PC-3 (cell line): ENCODE measurements around the gene SLC51A.

Experiments used
- CTCF ChIP-seq: fragments of 300-600 bp; sonication (generic); conservative IDR thresholded peaks from 2 replicates; pipeline ENCODE4 v1.5.1; 2017; ENCODE audit warnings: antibody characterized with exemption, low read depth, mild to moderate bottlenecking, low read length
- EZH2 ChIP-seq: fragments of 300-600 bp; sonication (generic); IDR thresholded peaks from one replicate; pipeline ENCODE4 v1.6.1; 2017; ENCODE audit warnings: antibody characterized with exemption, mild to moderate bottlenecking, low read length; ENCODE audit not compliant: unreplicated experiment
- EZH2phosphoT487 ChIP-seq: fragments of 300-600 bp; sonication (generic); IDR thresholded peaks from 2 replicates; pipeline ENCODE4 v1.6.1; 2018; ENCODE audit warnings: mild to moderate bottlenecking, antibody characterized with exemption, low read length, borderline replicate concordance

- TF ChIP-seq CTCF: no peak
- TF ChIP-seq EZH2phosphoT487: no peak
- no peak for TF ChIP-seq EZH2
Measured at GRCh38 chr3:196263819-196264218, 47.5 kb downstream of the SLC51A start.
